SH-SY5Y (cell line): Measurements from ENCODE around the gene ACAT2.

ENCODE experiments used
- GATA2 ChIP-seq: IDR thresholded peaks from 2 replicates; pipeline ENCODE4 v1.6.1; 2011; ENCODE audit warnings: mild to moderate bottlenecking, low read depth, low read length
- GATA3 ChIP-seq: IDR thresholded peaks from 2 replicates; pipeline ENCODE4 v1.6.1; 2011; ENCODE audit warnings: low read depth, mild to moderate bottlenecking, low read length, moderate library complexity

DNA sequence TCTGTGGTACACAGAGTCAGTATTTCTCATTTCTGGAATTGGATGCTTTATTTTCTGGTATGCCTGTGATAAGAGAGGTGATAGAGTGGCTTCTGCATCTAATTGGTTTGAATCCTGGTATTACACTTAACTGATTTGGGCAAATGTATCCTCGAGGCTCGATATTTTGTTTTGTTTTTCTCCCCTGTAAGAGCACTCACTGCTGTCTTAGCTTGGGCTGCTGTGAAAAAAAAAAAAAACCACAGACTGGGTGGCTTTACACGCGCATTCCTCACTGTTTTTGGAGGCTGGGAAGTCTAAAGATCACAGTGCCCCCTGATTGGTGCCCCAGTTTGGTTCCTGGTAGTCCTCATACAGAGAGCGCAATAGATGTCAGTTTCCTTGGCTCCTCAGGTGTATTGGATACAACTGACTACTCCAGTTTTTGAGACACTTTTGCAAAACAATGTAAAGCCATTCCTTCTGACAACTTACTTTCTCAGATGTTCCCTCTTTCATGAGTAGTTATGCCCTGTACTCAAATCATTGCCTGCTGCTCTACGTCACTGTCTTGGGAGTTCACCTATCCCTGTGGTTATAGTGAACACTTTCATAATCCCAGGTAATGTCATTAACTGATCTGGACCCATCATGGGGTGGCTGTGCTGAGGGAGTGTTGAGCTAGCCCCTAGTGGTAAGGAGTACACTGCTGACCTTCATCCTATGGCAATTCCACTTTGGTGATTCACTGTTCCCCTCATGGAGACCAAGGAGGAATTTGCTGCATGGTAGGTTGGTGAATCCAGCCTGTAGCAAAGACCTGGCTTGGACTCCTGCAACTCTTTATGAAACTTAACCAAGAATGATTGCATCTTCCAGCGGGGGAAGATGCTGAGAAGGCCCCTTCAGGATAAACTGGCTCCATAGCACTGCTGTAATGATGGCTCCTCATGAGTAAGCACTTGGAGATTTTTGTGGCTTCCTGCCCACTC is 3.5 kb upstream of the ACAT2 start:
- TF ChIP-seq GATA2 (no peak), GATA3 (no peak)
